GM19240 (cell line): ENCODE results near the gene OR52D1.

Experiments
- DNase-seq: peaks from one replicate; pipeline ENCODE4 v3.0.0; 2011; ENCODE audit warnings: low spot score; ENCODE audit not compliant: insufficient read length

Gene OR52D1

DNA sequence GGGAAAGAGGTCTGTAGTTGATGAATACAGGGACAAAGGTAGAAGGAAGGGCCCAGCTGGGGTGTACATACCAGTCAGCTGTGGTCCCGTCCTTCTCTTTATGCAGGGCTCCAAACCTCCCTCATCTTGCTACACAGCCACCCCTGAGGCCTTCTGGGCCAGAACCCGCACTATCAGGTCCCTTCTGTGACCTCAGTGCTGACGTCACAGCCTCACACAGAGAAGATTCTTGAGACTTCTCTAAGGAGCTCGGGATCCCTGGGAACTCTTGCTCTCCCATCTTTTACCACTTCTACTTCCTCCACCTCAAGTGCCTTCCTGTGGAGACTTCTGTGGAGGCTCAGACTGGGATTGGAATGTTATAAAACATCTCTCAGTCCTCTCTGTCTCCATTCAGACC is 21.3 kb downstream of the OR52D1 start, which contains the start of gene UBQLN3:
Gene UBQLN3 (minus strand): TSS at position 155 of the 400 bp plus-strand sequence. CDS start 399 bp downstream, outside the sequence.
- DNase-seq: no peak

DNA sequence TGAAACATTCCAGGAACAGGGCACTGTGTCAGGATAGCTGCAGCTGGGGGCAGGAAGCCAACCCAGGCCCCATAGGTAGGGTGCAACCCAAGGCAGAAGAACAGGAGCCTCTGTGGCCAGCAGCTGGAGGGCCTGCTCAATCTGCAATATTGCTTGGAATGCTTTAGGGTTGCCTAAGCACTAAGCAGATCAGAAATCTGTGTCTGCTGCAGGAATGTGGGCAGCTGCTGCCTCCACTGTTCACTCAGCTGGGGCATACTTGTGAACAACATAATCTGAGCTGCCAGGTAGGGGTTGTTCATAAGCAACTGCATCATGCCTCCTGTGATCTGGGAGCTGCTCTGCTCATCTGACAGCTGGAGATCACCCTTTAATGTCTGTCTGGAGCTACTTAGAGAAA is 26.4 kb downstream of the OR52D1 start:
- no peak for DNase-seq

DNA sequence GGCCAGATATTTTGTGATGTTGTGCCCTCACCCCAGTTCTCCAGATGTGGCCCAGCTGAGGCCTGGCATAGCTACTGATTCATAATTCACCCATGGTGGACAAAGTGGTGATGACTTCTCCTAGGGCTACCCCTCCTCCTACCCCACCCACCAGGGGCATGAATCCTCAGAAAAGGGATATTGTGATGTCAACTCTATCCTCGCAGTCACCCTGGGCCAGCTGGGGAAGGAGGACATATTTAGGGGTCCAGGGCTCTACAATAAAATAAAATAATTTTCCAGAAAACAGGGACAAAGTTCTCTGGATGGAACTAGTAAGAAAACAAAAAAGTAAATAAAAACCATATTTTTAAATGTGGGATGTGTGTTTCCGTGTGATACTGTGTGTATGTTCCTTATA is 28.1 kb downstream of the OR52D1 start, which contains the start of gene UBQLNL:
Gene UBQLNL (minus strand): TSS at position 101 of the 400 bp plus-strand sequence. CDS start 258 bp downstream, outside the sequence.
- no peak for DNase-seq

DNA sequence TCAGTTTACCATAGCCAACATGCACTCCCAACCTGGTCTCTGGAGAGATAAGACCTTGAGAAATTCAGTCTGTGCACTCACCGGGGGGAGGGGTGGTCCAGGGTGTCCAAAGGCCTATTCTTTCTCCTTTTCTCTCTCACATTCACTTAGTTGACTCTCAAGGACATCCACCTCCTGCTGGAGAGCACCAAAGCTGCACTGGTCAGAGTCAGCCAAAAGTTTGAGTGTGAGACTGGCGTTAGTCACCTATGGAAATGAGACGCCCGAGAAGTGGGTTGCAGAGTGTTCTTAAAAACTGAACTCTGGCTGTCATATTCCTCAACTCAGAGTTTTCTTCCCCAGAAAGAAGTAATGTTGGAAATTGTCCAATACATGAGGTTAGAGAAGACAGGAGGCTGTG is 33.1 kb downstream of the OR52D1 start:
- DNase-seq: no peak

DNA sequence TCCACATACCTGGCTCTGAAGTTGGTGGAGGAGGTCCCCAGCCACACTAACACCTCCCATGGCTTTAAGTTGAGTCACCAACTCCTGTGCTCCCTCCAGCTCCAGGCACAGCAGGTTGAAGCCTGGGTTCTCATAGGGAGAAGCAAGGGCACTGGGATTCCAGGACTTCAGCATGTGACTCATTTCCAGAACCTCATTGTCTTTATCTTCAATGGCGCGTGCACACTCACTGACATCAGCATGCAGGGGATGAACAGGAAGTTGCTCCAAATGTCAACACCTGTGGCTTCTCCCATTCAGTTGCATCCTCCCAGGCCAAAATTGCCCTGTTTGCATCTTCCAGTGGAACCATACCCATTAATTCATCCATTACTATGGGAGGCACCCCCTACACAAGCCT is 33.8 kb downstream of the OR52D1 start:
- DNase-seq: no peak

DNA sequence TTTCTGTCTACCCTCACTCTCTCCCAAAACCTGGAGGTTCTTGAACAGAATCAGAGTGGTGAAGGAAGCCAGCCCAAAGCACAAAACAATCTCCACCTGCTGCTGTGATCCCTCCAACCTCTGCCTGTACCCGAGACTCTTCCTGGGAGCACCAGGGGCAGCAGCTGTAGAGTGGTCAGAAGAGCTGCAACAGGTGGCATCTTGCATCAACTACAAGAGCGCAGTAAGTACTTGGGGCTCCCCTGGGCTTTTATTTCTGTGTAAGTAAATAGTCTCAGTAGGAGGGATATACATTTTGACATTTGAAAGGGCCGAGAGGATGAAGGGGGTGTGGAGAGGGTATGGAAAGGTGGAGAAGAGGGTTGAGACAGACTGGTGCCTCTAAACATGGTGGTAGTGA is 36.3 kb downstream of the OR52D1 start:
- no peak for DNase-seq

DNA sequence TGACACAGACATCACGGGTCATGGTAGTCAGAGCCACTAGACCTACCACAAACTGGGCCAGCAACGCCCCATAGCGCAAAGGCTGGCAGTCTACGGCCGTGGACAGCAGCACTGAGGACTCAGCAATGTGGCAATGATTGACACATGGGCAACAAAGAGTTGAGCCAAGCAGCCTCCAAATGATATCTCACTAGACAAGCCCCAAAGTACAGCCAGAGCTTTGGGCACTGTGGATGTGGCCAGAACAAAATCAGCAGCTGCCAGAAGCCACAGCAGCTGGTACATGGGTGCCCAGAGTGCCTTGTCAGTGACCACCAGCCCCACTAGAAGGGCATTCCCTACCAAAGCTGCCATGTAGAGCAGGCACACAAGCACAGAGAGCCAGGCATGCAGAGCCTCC is 39.2 kb downstream of the OR52D1 start:
- DNase-seq: no peak

DNA sequence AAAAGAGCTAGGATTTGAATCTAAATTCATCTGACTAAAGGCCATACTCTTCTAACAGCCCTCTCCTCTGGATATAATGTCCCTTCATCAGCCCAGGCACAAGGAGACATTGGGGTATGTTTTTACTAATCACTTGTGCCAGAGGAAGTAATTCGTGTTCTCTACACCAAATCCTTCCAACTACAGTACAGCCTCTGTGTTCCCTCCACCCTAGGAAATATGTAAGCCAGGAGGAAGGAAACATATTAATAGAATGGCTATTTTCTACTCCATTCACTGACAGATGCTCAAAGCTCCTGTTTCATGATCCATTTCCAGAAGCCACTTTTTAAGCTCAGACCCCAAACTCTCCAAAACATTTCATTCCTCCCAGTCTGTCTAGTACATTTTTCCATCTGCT is 40.0 kb downstream of the OR52D1 start:
- no peak for DNase-seq

DNA sequence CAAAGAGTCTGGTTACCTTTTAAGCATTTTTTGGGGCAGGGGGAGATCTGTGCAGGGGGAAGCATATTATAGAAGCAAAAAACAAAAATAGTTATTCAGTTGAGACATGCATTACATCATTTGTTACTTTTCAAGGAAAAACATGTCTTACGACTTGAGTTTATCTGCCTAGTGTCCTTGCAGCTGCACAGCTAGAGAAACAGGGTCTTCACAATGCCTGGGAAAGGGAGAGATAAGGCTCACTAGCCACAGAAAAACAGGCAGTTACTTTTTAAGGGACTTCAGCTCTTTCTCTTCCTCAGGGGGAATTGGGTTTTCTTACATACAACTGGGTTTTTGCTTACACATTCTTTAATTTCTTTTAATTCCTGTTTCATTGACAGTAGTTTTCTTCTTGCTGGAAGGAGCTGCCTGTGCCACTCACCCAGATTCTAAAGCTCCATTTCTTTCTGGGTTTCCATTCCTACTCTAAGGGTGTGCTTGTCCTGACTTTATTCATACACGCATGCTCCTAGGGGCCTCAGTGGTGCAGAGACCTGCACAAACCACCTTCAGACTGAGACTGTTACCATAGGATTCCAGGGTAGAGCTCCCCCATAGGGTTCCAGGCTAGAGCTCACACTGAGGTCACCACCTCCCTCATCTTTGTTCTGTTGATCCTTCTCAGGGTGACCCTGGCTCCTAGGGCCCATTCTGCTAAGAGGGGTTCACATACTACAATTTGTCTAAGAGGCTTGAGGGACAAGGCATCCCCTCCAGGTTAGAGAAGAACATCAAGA is 42.8 kb downstream of the OR52D1 start:
- DNase-seq: no peak

DNA sequence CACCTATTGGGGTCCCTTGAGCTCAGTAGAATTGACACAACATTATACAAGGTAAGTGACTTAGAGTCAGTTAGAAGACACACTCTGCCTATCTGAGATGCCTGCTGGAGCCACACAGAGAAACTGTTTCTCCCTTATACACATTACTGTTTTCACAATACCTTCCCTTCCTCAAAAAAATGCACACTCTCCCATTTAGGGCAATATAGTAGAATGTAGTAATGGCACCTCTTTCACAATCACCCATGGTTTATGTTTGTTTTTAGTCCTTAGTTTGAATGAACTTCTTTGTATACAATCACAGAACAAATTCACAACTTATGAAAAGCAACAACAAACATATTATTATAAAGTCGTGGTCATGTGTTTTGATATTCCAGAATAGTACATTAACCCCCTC is 45.6 kb downstream of the OR52D1 start:
- no peak for DNase-seq

DNA sequence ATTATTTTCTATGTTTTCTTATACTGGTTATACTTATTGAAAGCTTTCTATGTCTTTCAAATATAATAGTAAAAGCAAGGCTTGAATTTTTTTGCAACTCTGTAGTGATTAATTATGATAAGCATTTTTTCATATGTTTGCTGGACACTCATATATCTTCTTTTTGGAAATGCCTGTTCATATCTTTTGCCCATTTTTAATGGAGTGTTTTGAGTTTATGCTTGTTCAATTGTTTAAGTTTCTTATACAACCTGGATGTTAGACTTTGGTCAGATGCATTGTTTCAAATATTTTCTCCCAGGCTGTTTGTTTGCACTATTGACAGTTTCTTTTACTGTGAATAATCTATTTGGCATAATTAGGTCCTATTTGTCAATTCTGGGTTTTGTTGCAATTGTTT is 48.0 kb downstream of the OR52D1 start:
- DNase-seq: no peak
